ENCODE measurements around the gene SLC25A34.

The SLC25A34 gene

DNA sequence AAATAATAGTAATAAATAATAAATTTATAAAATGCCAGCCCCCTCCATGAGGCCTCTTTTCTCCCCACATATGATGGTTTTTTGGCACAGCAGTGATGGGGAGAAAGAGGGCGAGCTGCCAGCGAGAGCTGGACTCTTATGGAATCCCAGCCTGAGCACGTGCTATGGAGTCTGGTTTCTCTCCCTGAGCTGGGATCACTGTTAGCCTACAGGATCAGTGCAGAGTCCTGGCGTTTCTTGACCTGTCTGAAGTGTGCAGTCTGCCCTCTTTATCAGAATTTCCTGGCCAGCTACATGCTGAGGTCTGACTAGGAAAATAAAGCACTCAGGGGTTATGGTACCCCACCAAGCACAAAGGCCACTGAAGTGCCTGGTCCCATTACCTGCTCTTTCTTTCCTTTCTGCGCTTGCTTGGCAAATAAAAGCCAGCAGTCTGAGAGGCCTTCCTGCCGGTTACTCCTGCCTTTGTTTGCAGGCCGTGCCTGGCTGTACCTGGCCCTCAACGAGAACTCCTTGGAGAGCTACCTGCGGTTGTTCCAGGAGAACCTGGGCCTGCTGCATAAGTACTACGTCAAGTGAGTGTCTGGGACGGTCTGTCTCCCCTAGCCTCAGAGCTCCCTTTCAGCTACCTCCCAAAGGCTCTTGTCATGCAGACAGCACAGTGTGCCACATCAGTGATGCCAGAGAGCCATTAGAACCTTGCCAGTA, 18.5 kb upstream of the SLC25A34 start:
- DNase-seq = no peak

- no peak for DNase-seq
Measured at GRCh38 chr1:15718199-15718601, 17.9 kb upstream of the SLC25A34 start.

DNA sequence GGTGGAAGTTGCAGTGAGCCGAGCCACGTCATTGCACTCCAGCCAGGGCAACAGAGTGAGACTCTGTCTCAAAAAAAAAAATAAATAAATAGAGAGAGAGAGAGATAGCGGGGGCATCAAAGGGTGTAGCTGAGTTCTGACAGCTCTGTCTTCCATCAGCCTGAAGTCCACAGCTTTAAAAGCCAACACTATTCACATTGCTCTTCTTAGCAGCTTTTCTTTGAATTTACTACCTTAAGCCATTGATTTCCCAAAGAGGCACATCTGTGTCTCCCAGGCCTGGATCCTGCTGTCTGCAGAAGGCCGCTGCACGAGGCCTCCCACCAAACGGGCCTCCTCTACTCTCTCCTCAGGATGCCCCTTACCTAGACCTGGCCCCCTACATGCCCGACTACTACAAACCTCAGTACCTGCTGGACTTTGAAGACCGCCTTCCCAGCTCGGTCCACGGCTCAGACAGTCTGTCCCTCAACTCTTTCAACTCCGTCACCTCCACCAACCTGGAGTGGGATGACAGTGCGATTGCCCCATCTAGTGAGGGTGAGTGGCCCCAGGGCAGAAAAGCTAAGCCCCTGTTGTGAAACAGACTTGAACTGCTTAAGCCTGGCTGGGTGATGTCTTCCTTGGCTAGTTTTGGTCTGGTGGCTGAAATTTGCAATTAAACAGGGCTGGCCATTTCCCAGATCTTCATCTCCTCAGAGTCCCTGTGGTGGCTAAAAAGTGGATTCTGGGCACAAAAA, 16.5 kb upstream of the SLC25A34 start:
- no peak for DNase-seq

- no peak for DNase-seq
Measured at GRCh38 chr1:15720861-15721260, 15.2 kb upstream of the SLC25A34 start.

DNA sequence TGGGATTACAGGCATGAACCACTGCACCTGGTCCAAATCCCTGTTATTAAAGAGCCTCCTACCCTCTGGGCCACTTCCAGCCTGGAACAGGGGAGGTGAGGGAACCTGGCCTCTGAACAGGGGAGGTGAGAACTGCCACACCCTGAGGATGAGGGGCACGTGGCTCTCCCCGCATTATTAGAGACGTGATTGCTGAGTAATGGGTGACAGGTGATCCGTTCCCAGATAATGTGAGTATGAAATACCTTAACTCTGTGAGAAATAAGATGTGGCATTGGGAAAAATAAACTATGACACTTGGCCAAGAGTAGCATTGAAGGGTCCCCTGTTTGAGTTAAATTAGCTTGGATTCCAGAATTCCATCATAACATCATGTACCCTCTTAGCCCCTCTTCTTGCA, 13.6 kb upstream of the SLC25A34 start:
- DNase-seq = no peak

GRCh38 chr1:15722836-15723532, 13.1 kb upstream of the SLC25A34 start:
- no peak for DNase-seq

DNA sequence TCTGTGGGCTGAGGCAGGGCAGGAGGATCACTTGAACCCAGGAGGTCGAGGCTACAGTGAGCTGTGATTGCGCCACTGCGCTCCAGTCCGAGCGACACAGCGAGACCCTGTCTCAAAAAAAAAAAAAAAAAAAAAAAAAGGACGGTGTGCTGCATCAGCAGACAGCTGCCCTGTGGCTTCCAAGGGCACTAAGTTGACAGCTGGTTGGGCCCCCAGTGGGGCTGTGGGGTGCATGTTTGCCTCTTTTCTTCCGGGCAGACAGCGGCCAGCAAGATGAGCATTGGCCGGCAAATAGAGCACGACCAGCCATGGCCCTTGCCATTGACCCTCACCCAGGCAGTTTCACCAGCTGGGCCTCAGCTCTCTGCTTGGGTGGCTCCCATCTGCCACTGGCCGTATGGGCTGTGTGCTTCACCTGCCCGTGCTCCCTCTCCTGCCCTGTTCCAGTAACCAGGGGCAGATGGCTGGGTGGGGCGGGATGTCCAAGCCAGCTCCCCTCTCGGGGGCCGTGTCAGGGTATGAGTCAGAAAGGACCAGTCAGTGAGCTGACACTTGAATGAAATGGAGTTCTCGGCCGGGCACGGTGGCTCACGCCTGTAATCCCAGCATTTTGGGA, 12.3 kb upstream of the SLC25A34 start:
- no peak for DNase-seq

- no peak for DNase-seq
Measured at GRCh38 chr1:15724949-15725880, 10.8 kb upstream of the SLC25A34 start.

GRCh38 chr1:15726508-15726907, 9.6 kb upstream of the SLC25A34 start:
- no peak for DNase-seq

DNA sequence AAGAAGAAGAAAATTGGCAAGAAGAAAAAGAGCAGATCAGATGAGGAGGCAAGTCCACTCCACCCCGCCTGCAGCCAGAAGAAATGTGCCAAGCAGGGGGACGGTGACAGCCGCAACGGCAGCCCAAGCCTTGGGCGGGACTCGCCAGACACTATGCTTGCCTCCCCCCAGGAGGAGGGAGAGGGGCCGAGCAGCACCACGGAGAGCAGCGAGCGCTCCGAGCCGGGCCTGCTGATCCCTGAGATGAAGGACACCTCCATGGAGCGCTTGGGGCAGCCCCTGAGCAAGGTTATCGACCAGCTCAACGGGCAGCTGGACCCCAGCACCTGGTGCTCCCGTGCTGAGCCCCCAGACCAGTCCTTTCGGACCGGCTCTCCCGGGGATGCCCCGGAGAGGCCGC, 9.0 kb upstream of the SLC25A34 start:
- no peak for DNase-seq

DNA sequence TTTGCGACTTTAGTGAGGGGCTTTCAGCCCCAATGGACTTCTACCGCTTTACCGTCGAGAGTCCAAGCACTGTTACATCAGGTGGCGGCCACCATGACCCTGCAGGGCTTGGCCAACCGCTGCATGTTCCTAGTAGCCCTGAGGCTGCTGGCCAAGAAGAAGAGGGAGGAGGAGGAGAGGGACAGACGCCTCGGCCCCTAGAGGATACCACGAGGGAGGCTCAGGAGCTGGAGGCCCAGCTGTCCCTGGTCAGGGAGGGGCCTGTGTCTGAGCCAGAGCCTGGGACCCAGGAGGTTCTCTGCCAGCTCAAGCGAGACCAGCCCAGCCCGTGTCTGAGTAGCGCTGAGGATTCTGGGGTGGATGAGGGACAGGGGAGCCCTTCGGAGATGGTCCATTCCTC, 8.6 kb upstream of the SLC25A34 start:
- DNase-seq = no peak

DNA sequence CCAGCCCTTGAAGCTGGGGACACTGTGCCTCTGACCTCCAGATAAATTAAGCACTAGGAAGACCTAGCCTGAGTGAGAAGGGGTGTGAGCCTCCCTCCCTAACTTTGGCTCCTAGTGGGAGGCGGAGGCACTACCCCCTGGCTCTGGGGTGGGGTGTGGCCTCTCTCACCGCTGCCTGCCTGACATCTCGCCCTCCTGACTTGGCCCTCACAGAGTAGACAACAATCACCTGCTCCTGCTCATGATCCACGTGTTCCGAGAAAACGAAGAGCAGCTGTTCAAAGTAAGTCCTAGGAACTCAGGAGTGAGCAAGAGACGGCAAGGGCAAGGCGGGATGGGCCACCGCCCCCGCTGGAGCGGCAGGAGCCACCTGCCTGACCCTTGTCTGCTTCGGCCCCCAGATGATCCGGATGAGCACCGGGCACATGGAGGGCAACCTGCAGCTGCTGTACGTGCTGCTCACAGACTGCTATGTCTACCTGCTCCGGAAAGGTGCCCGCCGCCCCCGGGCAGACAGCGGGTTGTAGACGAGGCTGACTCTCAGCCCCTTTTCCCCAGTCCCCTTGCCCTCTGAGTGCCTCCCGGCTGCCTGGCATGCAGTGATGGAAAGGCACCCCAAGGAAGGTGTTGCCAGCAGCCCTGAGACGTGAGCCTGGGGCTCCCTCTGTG, 8.1 kb upstream of the SLC25A34 start:
- DNase-seq = no peak

DNA sequence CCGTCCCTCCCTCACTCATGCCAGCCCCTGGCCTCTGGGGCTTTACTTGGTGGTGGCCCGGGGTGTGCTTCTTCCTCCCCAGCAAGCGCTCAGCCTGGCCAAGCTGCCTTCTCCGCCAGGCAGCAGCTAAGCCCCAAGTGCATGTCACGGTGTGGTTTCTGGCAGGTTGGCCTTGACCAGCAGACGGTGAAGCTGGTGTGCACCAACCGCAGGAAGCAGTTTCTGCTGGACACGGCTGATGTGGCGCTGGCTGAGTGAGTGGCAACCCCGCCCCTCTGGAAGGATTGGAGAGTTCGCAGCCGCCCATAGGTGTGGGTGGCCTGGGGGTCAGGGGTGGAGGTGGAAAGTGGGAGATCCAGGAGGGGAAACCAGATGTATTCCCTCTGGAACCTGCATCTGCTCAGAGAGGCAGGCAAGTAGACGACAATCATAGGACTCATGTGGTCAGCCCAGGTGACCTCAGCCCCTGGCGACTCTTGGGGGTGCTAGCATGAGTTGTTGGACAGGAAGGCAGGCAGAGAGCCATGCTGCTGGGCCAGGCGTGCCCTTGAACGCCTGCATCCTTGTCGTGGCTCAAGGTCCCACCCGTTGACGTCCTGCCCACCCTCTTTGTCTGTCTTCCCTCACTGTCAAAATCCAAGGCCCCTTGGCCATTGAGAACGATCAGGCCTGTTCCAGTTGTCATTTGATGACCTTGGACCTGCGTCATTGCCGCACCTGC, 7.0 kb upstream of the SLC25A34 start:
- DNase-seq = no peak

GRCh38 chr1:15730423-15730822, 5.6 kb upstream of the SLC25A34 start:
- no peak for DNase-seq

DNA sequence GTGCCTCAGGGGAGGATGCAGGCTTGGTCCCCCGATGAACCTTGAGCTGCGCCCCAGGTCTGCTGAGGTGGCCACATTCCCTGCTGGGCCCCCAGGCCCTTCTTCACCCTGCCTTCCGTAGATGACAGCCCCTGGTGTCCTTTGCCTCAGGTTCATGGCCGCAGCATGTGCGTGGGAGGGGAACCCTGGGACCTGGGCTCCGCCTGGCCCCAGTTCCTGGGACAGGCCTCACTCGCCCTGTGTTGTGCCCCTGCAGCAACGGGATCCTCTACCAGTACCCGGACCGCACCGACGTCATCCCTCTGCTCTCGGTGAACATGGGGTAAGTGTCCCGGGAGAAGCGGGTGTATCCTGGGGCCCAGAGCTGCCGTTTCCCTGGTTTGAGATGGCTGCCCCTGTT, 5.1 kb upstream of the SLC25A34 start:
- DNase-seq = no peak

GRCh38 chr1:15731735-15732685, 4.0 kb upstream of the SLC25A34 start:
- DNase-seq = no peak

DNA sequence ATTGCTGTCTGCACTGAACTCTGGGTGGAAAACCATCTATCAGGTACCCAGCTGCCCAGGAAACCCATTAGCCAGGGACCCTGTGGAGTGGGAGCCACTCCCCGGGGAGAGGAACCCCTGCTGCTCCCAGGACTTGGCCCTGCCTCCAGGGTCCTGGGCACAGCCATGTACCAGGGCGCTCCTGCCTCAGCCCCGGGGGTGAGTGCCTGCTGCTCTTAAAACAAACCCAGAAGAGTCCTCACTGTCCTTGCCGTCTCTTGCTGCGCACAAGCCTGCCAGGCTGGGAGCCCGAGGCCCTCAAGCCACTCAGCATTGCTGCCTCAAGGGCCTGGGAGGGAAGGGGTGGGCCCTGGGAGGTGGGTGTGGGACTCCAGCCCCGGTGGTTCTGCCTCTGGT, 3.4 kb upstream of the SLC25A34 start:
- DNase-seq = no peak

DNA sequence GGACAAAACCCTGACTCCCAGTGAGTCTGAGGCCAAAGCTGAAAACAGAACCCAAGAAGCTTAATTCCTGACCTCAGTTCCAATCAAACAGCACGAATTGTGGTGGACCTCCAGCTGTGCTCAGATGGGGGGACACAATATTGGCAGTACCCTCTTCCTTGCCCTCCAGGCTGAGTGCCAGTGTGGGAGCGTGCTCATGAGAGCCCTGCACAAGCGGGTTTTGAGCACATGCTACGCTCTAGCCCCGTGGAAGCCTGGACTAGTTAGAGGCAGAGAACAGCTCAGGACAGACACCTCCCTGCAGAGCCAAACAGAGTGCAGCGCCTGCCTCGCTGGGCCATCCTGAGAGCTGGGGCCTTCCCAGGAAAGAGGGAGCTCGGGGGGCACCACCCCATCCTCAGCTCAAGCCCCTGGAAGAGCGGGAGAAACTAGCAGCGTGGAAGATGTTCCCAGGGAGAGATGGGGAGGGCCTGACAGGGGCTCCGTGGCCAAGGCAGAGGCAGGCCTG, 2.8 kb upstream of the SLC25A34 start:
- DNase-seq = no peak

DNA sequence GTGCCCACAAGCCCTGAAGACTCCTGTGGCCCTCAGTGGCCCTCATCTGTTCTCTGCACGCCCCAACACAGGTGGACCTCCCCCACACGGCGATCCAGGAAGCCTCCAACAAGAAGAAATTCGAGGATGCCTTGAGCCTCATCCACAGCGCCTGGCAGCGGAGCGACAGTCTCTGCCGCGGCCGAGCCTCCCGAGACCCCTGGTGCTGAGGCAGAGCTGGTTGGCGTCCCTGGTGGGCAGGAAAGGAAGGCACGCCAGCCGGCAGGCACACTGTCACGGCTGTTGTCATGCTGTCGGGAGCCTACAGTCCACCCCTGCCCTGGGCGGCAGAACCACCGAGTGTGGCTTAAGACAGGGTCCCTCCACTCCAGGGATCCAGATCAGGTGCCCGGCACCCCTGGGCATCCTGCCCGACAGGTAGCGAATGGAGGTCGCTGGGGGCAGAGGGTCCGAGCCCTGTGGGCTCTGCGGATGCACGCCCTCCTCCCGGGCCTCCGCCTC, 2.3 kb upstream of the SLC25A34 start:
- no peak for DNase-seq

DNA sequence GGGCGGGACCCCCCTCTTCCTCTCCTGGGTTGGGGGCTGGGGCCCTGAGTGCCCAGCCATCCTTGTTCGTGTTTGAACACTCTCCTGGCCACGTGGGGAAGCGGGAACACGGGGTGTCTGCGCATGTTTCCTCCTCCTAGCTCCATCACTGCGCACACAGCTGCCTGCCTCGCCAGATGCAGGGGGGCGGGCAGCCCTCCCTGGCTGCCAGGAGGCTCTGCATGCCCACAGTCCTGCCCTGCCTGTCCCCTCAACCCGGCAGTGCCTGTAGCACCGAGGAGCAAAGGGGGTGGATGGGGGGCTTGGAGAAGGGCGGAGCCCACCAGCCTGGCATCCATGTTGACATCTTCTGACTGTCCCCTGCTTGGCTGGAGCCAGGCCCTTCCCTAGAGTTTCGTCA, 1.8 kb upstream of the SLC25A34 start:
- DNase-seq = no peak

All from stimulated activated CD4-positive, alpha-beta T cell treated with anti-CD3 and anti-CD28 coated beads, Interleukin-4, amount 100 ng/mL, for 4 hours (primary cell).